Activated CD4-positive, alpha-beta T cell treated with anti-CD3 and anti-CD28 coated beads for 36 hours (primary cell): ENCODE measurements around the gene ZMYND8. TPM values are rescaled to one million over a fixed set of nuclear protein-coding genes. Genes with fewer than 3 reads are reported as not detected.
A peak's percentile ranks its signal among the peaks of the same experiment; 100 is the strongest.

Source experiments
- ATAC-seq: fragments of 200-7000 bp; cut with Tn5 transposase; one replicate; pipeline ENCODE4 v1.10.0; 2021; ENCODE audit warnings: mild to moderate bottlenecking, moderate library complexity
- CTCF ChIA-PET: fragments of 350-600 bp; sonication (Branson Sonifier 250); formaldehyde crosslinking; loops from one replicate; lab custom pipeline; 2021; ENCODE audit warnings: antibody characterized with exemption; lab: Charles Lee
- POLR2A ChIA-PET: fragments of 350-600 bp; sonication (Branson Sonifier 250); formaldehyde crosslinking; loops from one replicate; lab custom pipeline; 2021; ENCODE audit warnings: antibody characterized with exemption, inconsistent platforms; lab: Charles Lee
- DNase-seq: peaks from one replicate; pipeline ENCODE4 v3.0.0-alpha.2; 2020
- H3K27ac Mint-ChIP-seq: one replicate; pipeline ENCODE4 v1.8.0; 2021; ENCODE audit warnings: mixed read lengths
- H3K27me3 Mint-ChIP-seq: one replicate; pipeline ENCODE4 v1.8.0; 2021; ENCODE audit warnings: mixed read lengths
- H3K36me3 Mint-ChIP-seq: one replicate; pipeline ENCODE4 v1.8.0; 2021; ENCODE audit warnings: low read depth, mixed read lengths
- H3K4me1 Mint-ChIP-seq: one replicate; pipeline ENCODE4 v1.8.0; 2021; ENCODE audit warnings: mixed read lengths
- H3K4me3 Mint-ChIP-seq: one replicate; pipeline ENCODE4 v1.8.0; 2021; ENCODE audit warnings: mild to moderate bottlenecking, moderate library complexity, mixed read lengths
- H3K9me3 Mint-ChIP-seq: one replicate; pipeline ENCODE4 v1.8.0; 2021; ENCODE audit warnings: low read depth, mixed read lengths
- intact Hi-C, 2 experiments: fragments of 100-400 bp; cut with DNase I in 1 of 2; cut with micrococcal nuclease in 1 of 2; formaldehyde crosslinking; loops; one replicate each; pipeline versions ENCODE4 v1.14.2 to v1.15.1; 2022 to 2024; cut with DNase I, micrococcal nuclease
- total RNA-seq, 2 experiments: library from RNA; stranded (reverse); gene quantifications; one replicate each; pipeline ENCODE4 v1.2.3, GENCODE V29; 2021

Gene ZMYND8
- total RNA-seq, 2 experiments from 2014 or later, result 33.7 to 50.3 TPM

GRCh38 chr20:47196091-47197081 lies 160.1 kb downstream of the ZMYND8 start:
- H3K4me1 Mint-ChIP-seq, result peaks cover 16% of the 10 kb centered on the region
- intact Hi-C loops, result loop anchor here (1.0 to 10.0 kb wide), 6 partner anchors 188 to 1428 kb away; partner anchors contain the start of gene NCOA3 (in 2 of the 2)
- H3K4me3 Mint-ChIP-seq, result no peak overlapping the region
- H3K36me3 Mint-ChIP-seq, result no peaks in the 10 kb centered on the region
- POLR2A ChIA-PET, result no interaction called here
- no peaks in the 10 kb centered on the region for H3K9me3 Mint-ChIP-seq
- H3K27ac Mint-ChIP-seq, result no peak overlapping the region
- ATAC-seq, result peak; percentile 57
- peak; percentile 91 for DNase-seq
- CTCF ChIA-PET, result interaction anchor here (0.6 to 4.6 kb wide), 23 partner anchors 9 to 1320 kb away, joined by 3 to 40 read pairs (median 4); no protein-coding TSS in a partner anchor
- peaks cover 8% of the 10 kb centered on the region for H3K27me3 Mint-ChIP-seq

- Mint-ChIP-seq H3K27me3 (peaks cover 8% of the 10 kb centered on the region), H3K27ac (no peak overlapping the region), H3K36me3 (no peaks in the 10 kb centered on the region), H3K4me3 (no peak overlapping the region), H3K9me3 (no peaks in the 10 kb centered on the region), H3K4me1 (peaks cover 16% of the 10 kb centered on the region)
- intact Hi-C loops, result loop anchor here (5.0 to 10.0 kb wide), 4 partner anchors 257 to 1429 kb away; partner anchors contain the start of gene NCOA3 (in 2 of the 2)
- no peak for ATAC-seq
- ChIA-PET CTCF (interaction anchor here (1.4 to 4.6 kb wide), 3 partner anchors 11 to 188 kb away, joined by 3 to 40 read pairs (median 5); no protein-coding TSS in a partner anchor), POLR2A (no interaction called here)
- DNase-seq, result no peak
Measured at GRCh38 chr20:47195573-47195972, 160.9 kb downstream of the ZMYND8 start.

GRCh38 chr20:47191956-47192355 lies 164.5 kb downstream of the ZMYND8 start:
- H3K4me3 Mint-ChIP-seq, result no peak overlapping the region
- H3K27ac Mint-ChIP-seq, result no peak overlapping the region
- CTCF ChIA-PET, result interaction anchor here (1.0 kb wide), 1 partner anchor 192 kb away, joined by 3 read pairs; no protein-coding TSS in a partner anchor
- H3K4me1 Mint-ChIP-seq, result peaks cover 13% of the 10 kb centered on the region
- intact Hi-C loops, result loop anchor here in 1 of 2 experiments (10.0 kb wide), 1 partner anchor 1433 kb away; no protein-coding TSS in a partner anchor
- H3K27me3 Mint-ChIP-seq, result peaks cover 21% of the 10 kb centered on the region
- no peaks in the 10 kb centered on the region for H3K9me3 Mint-ChIP-seq
- no peaks in the 10 kb centered on the region for H3K36me3 Mint-ChIP-seq
- POLR2A ChIA-PET, result no interaction called here
- DNase-seq, result no peak
- ATAC-seq, result no peak

GRCh38 chr20:47191074-47191673 lies 165.3 kb downstream of the ZMYND8 start:
- H3K4me1 Mint-ChIP-seq, result peaks cover 8% of the 10 kb centered on the region
- no peaks in the 10 kb centered on the region for H3K36me3 Mint-ChIP-seq
- ChIA-PET POLR2A (no interaction called here), CTCF (interaction anchor here (1.0 kb wide), 1 partner anchor 193 kb away, joined by 3 read pairs; no protein-coding TSS in a partner anchor)
- ATAC-seq (peak; percentile 86), DNase-seq (no peak)
- intact Hi-C loops, result loop anchor here in 1 of 2 experiments (10.0 kb wide), 1 partner anchor 1434 kb away; no protein-coding TSS in a partner anchor
- H3K27ac Mint-ChIP-seq, result no peak overlapping the region
- H3K4me3 Mint-ChIP-seq, result no peak overlapping the region
- peaks cover 20% of the 10 kb centered on the region for H3K27me3 Mint-ChIP-seq
- no peaks in the 10 kb centered on the region for H3K9me3 Mint-ChIP-seq

- Mint-ChIP-seq H3K4me1 (peaks cover 6% of the 10 kb centered on the region), H3K36me3 (no peaks in the 10 kb centered on the region), H3K9me3 (no peaks in the 10 kb centered on the region), H3K27me3 (peaks cover 16% of the 10 kb centered on the region), H3K4me3 (no peak overlapping the region), H3K27ac (no peak overlapping the region)
- ATAC-seq, result no peak
- ChIA-PET CTCF (interaction anchor here (0.5 to 1.2 kb wide), 5 partner anchors 9 to 580 kb away, joined by 3 to 6 read pairs (median 4); no protein-coding TSS in a partner anchor), POLR2A (no interaction called here)
- intact Hi-C loops, result no loop called here
- DNase-seq, result no peak
Measured at GRCh38 chr20:47189060-47189459, 167.4 kb downstream of the ZMYND8 start.

GRCh38 chr20:47188540-47188939 lies 168.0 kb downstream of the ZMYND8 start:
- peaks cover 16% of the 10 kb centered on the region for H3K27me3 Mint-ChIP-seq
- no peak overlapping the region for H3K4me3 Mint-ChIP-seq
- intact Hi-C loops, result no loop called here
- H3K4me1 Mint-ChIP-seq, result peaks cover 6% of the 10 kb centered on the region
- no peak overlapping the region for H3K27ac Mint-ChIP-seq
- no peak for ATAC-seq
- ChIA-PET CTCF (interaction anchor here (0.6 kb wide), 1 partner anchor 581 kb away, joined by 3 read pairs; no protein-coding TSS in a partner anchor), POLR2A (no interaction called here)
- H3K36me3 Mint-ChIP-seq, result no peaks in the 10 kb centered on the region
- no peaks in the 10 kb centered on the region for H3K9me3 Mint-ChIP-seq
- no peak for DNase-seq

- ATAC-seq, result no peak
Measured at GRCh38 chr20:47187450-47188195, 168.9 kb downstream of the ZMYND8 start.

GRCh38 chr20:47183367-47183766 lies 173.1 kb downstream of the ZMYND8 start:
- peaks cover 3% of the 10 kb centered on the region for H3K4me1 Mint-ChIP-seq
- no peak for DNase-seq
- CTCF ChIA-PET, result interaction anchor here (1.5 kb wide), 1 partner anchor 13 kb away, joined by 5 read pairs; no protein-coding TSS in a partner anchor
- H3K4me3 Mint-ChIP-seq, result no peak overlapping the region
- H3K27me3 Mint-ChIP-seq, result peaks cover 1% of the 10 kb centered on the region
- POLR2A ChIA-PET, result no interaction called here
- intact Hi-C loops, result no loop called here
- H3K9me3 Mint-ChIP-seq, result peaks cover 4% of the 10 kb centered on the region
- no peaks in the 10 kb centered on the region for H3K36me3 Mint-ChIP-seq
- no peak for ATAC-seq
- no peak overlapping the region for H3K27ac Mint-ChIP-seq

More at GRCh38 chr20:47187450-47188195, 168.9 kb downstream of the ZMYND8 start:
- Mint-ChIP-seq H3K9me3 (no peaks in the 10 kb centered on the region), H3K27me3 (peaks cover 16% of the 10 kb centered on the region), H3K4me3 (no peak overlapping the region), H3K36me3 (no peaks in the 10 kb centered on the region), H3K4me1 (peaks cover 6% of the 10 kb centered on the region), H3K27ac (no peak overlapping the region)
- POLR2A ChIA-PET, result no interaction called here
- intact Hi-C loops, result no loop called here
- no peak for DNase-seq
- CTCF ChIA-PET, result interaction anchor here (0.6 to 1.3 kb wide), 2 partner anchors 11 to 1236 kb away, joined by 3 to 5 read pairs; no protein-coding TSS in a partner anchor

- Mint-ChIP-seq H3K4me1 (no peaks in the 10 kb centered on the region), H3K4me3 (no peak overlapping the region), H3K36me3 (no peaks in the 10 kb centered on the region), H3K27me3 (no peaks in the 10 kb centered on the region), H3K27ac (no peak overlapping the region), H3K9me3 (peaks cover 4% of the 10 kb centered on the region)
- intact Hi-C loops, result loop anchor here in 1 of 2 experiments (1.0 kb wide), 1 partner anchor 31 kb away; no protein-coding TSS in a partner anchor
- DNase-seq (peak; percentile 52), ATAC-seq (peak; percentile 93)
- CTCF ChIA-PET, result interaction anchor here (1.4 kb wide), 1 partner anchor 203 kb away, joined by 3 read pairs; no protein-coding TSS in a partner anchor
- POLR2A ChIA-PET, result interaction anchor here (0.7 kb wide), 1 partner anchor 141 kb away, joined by 4 read pairs; no protein-coding TSS in a partner anchor
Measured at GRCh38 chr20:47181056-47181862, 175.2 kb downstream of the ZMYND8 start.

- POLR2A ChIA-PET, result no interaction called here
- Mint-ChIP-seq H3K4me3 (no peak overlapping the region), H3K27ac (no peak overlapping the region), H3K36me3 (no peaks in the 10 kb centered on the region), H3K9me3 (peaks cover 4% of the 10 kb centered on the region), H3K27me3 (no peaks in the 10 kb centered on the region), H3K4me1 (no peaks in the 10 kb centered on the region)
- ATAC-seq, result no peak
- DNase-seq, result no peak
- CTCF ChIA-PET, result interaction anchor here (0.7 kb wide), 1 partner anchor 1323 kb away, joined by 3 read pairs; no protein-coding TSS in a partner anchor
- intact Hi-C loops, result no loop called here
Measured at GRCh38 chr20:47179267-47179666, 177.2 kb downstream of the ZMYND8 start.
